H1 (cell line): ENCODE measurements around the gene SARNP. TPM values are rescaled to one million over a fixed set of nuclear protein-coding genes. Genes with fewer than 3 reads are reported as not detected.

Experiments
- CTCF ChIA-PET: fragments of 300-600 bp; sonication (Branson Sonifier 250); formaldehyde crosslinking; loops from one replicate; lab custom pipeline; 2021; ENCODE audit not compliant: partially characterized antibody; lab: Charles Lee
- POLR2A ChIA-PET: fragments of 300-600 bp; sonication (Branson Sonifier 250); formaldehyde crosslinking; loops from one replicate; lab custom pipeline; 2021; ENCODE audit warnings: inconsistent platforms; ENCODE audit not compliant: partially characterized antibody; lab: Charles Lee
- DNase-seq, 2 experiments: peaks; one replicate each; pipeline versions ENCODE4 v3.0.0 to v3.0.0-alpha.2; 2010 to 2022; ENCODE audit warnings: low spot score in 2 of 2, low read depth in 1 of 2, mixed read lengths in 1 of 2
- FAIRE-seq: peaks from 2 replicates; lab custom pipeline; 2011; peaks lifted over from hg19 to GRCh38; lab: Jason Lieb, UNC
- H2AFZ ChIP-seq: 2 replicates; pipeline ENCODE4 v1.8.1; 2012; ENCODE audit warnings: low read length, inconsistent platforms
- H2AK5ac ChIP-seq: 2 replicates; pipeline ENCODE4 v1.6.1; 2013; ENCODE audit warnings: low read depth, low read length
- H2BK120ac ChIP-seq: replicated peaks from 2 replicates; pipeline ENCODE3; 2013; ENCODE audit warnings: low read depth, low read length, inconsistent platforms
- H2BK12ac ChIP-seq: 2 replicates; pipeline ENCODE4 v1.6.1; 2013; ENCODE audit warnings: low read depth, low read length
- H2BK15ac ChIP-seq: 2 replicates; pipeline ENCODE4 v1.6.1; 2013; ENCODE audit warnings: low read length
- H2BK20ac ChIP-seq: 2 replicates; pipeline ENCODE4 v1.6.1; 2013; ENCODE audit warnings: low read length
- H2BK5ac ChIP-seq: 2 replicates; pipeline ENCODE4 v1.6.1; 2013; ENCODE audit warnings: low read depth, low read length
- H3K14ac ChIP-seq: 2 replicates; pipeline ENCODE4 v1.6.1; 2013; ENCODE audit warnings: inconsistent platforms; ENCODE audit not compliant: insufficient read length
- H3K18ac ChIP-seq: 2 replicates; pipeline ENCODE4 v1.6.1; 2013; ENCODE audit warnings: low read length; ENCODE audit errors: extremely low read depth
- H3K23ac ChIP-seq: 2 replicates; pipeline ENCODE4 v1.6.1; 2013; ENCODE audit warnings: inconsistent platforms; ENCODE audit not compliant: insufficient read length
- H3K23me2 ChIP-seq: 2 replicates; pipeline ENCODE4 v1.6.1; 2013; ENCODE audit warnings: low read depth, low read length
- H3K27ac ChIP-seq: 2 replicates; pipeline ENCODE4 v1.6.1; 2011; ENCODE audit warnings: low read depth, low read length, inconsistent platforms
- H3K27me3 ChIP-seq, 4 experiments: replicated peaks in 1 of 4; 1 replicate in 1 of 4; 2 replicates in 3 of 4; pipeline versions ENCODE4 v1.6.1 to v1.8.1; 2011 to 2013; ENCODE audit warnings: low read length in 3 of 4, mild to moderate bottlenecking in 3 of 4, inconsistent platforms in 2 of 4, mixed read lengths in 2 of 4, moderate library complexity in 1 of 4; ENCODE audit not compliant: control insufficient read depth in 3 of 4, insufficient read depth in 3 of 4; ENCODE audit errors: extremely low read depth in 1 of 4
- H3K36me3 ChIP-seq, 4 experiments: 2 replicates each; pipeline versions ENCODE4 v1.6.1 to v1.8.1; 2011 to 2013; ENCODE audit warnings: mild to moderate bottlenecking in 4 of 4, low read length in 3 of 4, moderate library complexity in 2 of 4, control low read depth in 1 of 4, inconsistent platforms in 1 of 4; ENCODE audit not compliant: insufficient read depth in 4 of 4, control insufficient read depth in 2 of 4
- H3K4ac ChIP-seq: replicated peaks from 2 replicates; pipeline ENCODE3; 2013; ENCODE audit warnings: low read length, low read depth, mixed read lengths, inconsistent platforms; ENCODE audit not compliant: insufficient read length
- H3K4me1 ChIP-seq, 4 experiments: replicated peaks in 1 of 4; 1 replicate in 1 of 4; 2 replicates in 3 of 4; pipeline versions ENCODE4 v1.6.1 to v1.8.1; 2011 to 2013; ENCODE audit warnings: low read length in 3 of 4, inconsistent platforms in 2 of 4, mixed read lengths in 1 of 4; ENCODE audit not compliant: insufficient read depth in 4 of 4, control insufficient read depth in 3 of 4
- H3K4me2 ChIP-seq, 2 experiments: 2 replicates each; pipeline versions ENCODE4 v1.6.1 to v1.8.1; 2011 to 2013; ENCODE audit warnings: low read depth in 2 of 2, low read length in 2 of 2, control low read depth in 1 of 2, inconsistent platforms in 1 of 2, mild to moderate bottlenecking in 1 of 2; ENCODE audit not compliant: insufficient read depth in 1 of 2
- H3K4me3 ChIP-seq, 4 experiments: fragments of 200-600, 300-600 bp in 1 of 4; sonication (generic), shearing (Covaris generic), sonication (Bioruptor Twin) in 1 of 4; 2 replicates each; pipeline versions ENCODE4 v1.5.1 to v1.8.1; 2011 to 2016; ENCODE audit warnings: low read length in 4 of 4, low read depth in 3 of 4, control low read depth in 2 of 4, inconsistent platforms in 2 of 4, mild to moderate bottlenecking in 2 of 4, mixed read lengths in 1 of 4, moderate library complexity in 1 of 4; ENCODE audit not compliant: insufficient read depth in 2 of 4; ENCODE audit errors: extremely low read depth in 1 of 4
- H3K56ac ChIP-seq: replicated peaks from 2 replicates; pipeline ENCODE3; 2013; ENCODE audit warnings: low read depth, mild to moderate bottlenecking, mixed read lengths, low read length, inconsistent platforms; ENCODE audit not compliant: insufficient read length
- H3K79me1 ChIP-seq: 2 replicates; pipeline ENCODE4 v1.6.1; 2013; ENCODE audit warnings: low read depth, low read length, control low read depth
- H3K79me2 ChIP-seq, 2 experiments: 2 replicates each; pipeline versions ENCODE4 v1.6.1 to v1.8.1; 2012 to 2013; ENCODE audit warnings: low read length in 2 of 2, mild to moderate bottlenecking in 2 of 2, inconsistent platforms in 1 of 2; ENCODE audit not compliant: insufficient read depth in 2 of 2, control insufficient read depth in 1 of 2
- H3K9ac ChIP-seq, 4 experiments: replicated peaks in 1 of 4; 1 replicate in 1 of 4; 2 replicates in 3 of 4; pipeline versions ENCODE4 v1.6.1 to v1.8.1; 2011 to 2013; ENCODE audit warnings: low read depth in 3 of 4, low read length in 3 of 4, control low read depth in 2 of 4, mild to moderate bottlenecking in 2 of 4, moderate library complexity in 2 of 4, inconsistent platforms in 1 of 4; ENCODE audit errors: extremely low read depth in 1 of 4
- H3K9me3 ChIP-seq, 2 experiments: 2 replicates each; pipeline versions ENCODE4 v1.6.1 to v1.8.1; 2012 to 2013; ENCODE audit warnings: mild to moderate bottlenecking in 2 of 2, moderate library complexity in 2 of 2, control low read depth in 1 of 2, inconsistent platforms in 1 of 2, low read depth in 1 of 2, low read length in 1 of 2, mixed read lengths in 1 of 2; ENCODE audit not compliant: insufficient read depth in 2 of 2
- H4K20me1 ChIP-seq, 2 experiments: replicated peaks in 1 of 2; 2 replicates each; pipeline versions ENCODE3 to v1.8.1; 2011 to 2013; ENCODE audit warnings: inconsistent platforms in 2 of 2, low read length in 2 of 2, mild to moderate bottlenecking in 1 of 2; ENCODE audit not compliant: insufficient read depth in 2 of 2, control insufficient read depth in 1 of 2
- H4K5ac ChIP-seq: 2 replicates; pipeline ENCODE4 v1.6.1; 2013; ENCODE audit warnings: low read length, low read depth, mixed read lengths, inconsistent platforms; ENCODE audit not compliant: insufficient read length
- H4K8ac ChIP-seq: 2 replicates; pipeline ENCODE4 v1.8.0; 2013; ENCODE audit warnings: mild to moderate bottlenecking, moderate library complexity, low read length, inconsistent platforms; ENCODE audit not compliant: insufficient read depth; ENCODE audit errors: extremely low read depth
- H4K91ac ChIP-seq: replicated peaks from 2 replicates; pipeline ENCODE3; 2013; ENCODE audit warnings: low read length, mixed read lengths, inconsistent platforms; ENCODE audit not compliant: insufficient read length
- KDM1A ChIP-seq: fragments of 200-600, 300-600 bp; sonication (generic); IDR thresholded peaks from 2 replicates; pipeline ENCODE4 v1.7.1; 2016; ENCODE audit warnings: mild to moderate bottlenecking, low read length, borderline replicate concordance
- RAD21 ChIP-seq, 2 experiments: IDR thresholded peaks in 1 of 2; conservative IDR thresholded peaks in 1 of 2; 2 replicates each; pipeline ENCODE4 v1.6.1; 2011; ENCODE audit warnings: low read depth in 2 of 2, low read length in 2 of 2, improper control_type of control experiment in 1 of 2, inconsistent platforms in 1 of 2, mild to moderate bottlenecking in 1 of 2, moderate library complexity in 1 of 2
- WGBS, 2 experiments: shearing (Covaris generic) in 1 of 2; methylation state at CpG; one replicate each; pipeline versions ENCODE4 v1.1.6 to v1.1.7; 2013 to 2015; ENCODE audit warnings: low lambda C conversion rate in 2 of 2, mixed read lengths in 2 of 2, inconsistent platforms in 1 of 2, low coverage in 1 of 2, missing lambda C conversion rate in 1 of 2; ENCODE audit not compliant: insufficient replicate concordance in 2 of 2, insufficient coverage in 1 of 2, insufficient read length in 1 of 2; ENCODE audit errors: extremely low coverage in 1 of 2, missing lambda C conversion rate in 1 of 2; 5-methylcytosine and 5-hydroxymethylcytosine counted together
- polyA plus RNA-seq, 7 experiments: library from polyadenylated mRNA; depleted of rRNA in 3 of 7; stranded (reverse) in 5 of 7; unstranded in 2 of 7; fragments of >200 nt in 5 of 7; fragments of 200-250 nt in 2 of 7; gene quantifications; 1 replicate in 5 of 7; 2 replicates in 1 of 7; 4 replicates in 1 of 7; pipeline versions ENCODE4 v1.2.1 to v1.2.3, GENCODE V29; 2011 to 2013; ENCODE audit warnings: missing spikeins in 2 of 7, mixed read lengths in 2 of 7
- total RNA-seq: library from RNA; stranded (reverse); fragmentation: NEBNext Ultra II Directional; extraction: Animal tissue kit (Norgen Biotek cat#: 25700); gene quantifications from 2 replicates; pipeline ENCODE4 v1.2.1, GENCODE V29; 2021
- TF ChIP-seq, protein P1 (sequence below), 3 experiments: IDR thresholded peaks; 1 replicate in 2 of 3; 2 replicates in 1 of 3; pipeline versions ENCODE4 v1.5.1 to v1.6.1; 2011; ENCODE audit warnings: low read length in 3 of 3, mild to moderate bottlenecking in 3 of 3, inconsistent platforms in 2 of 3, low read depth in 1 of 3, moderate library complexity in 1 of 3; ENCODE audit not compliant: insufficient read depth in 1 of 3; ENCODE audit errors: control extremely low read depth in 1 of 3
- TF ChIP-seq, protein P2 (sequence below): IDR thresholded peaks from 2 replicates; pipeline ENCODE4 v1.6.1; 2011; ENCODE audit warnings: low read length, improper control_type of control experiment

Gene SARNP
- total and polyA plus RNA-seq, 2 of the 8 experiments (the other 6 are each of a cell fraction or from before 2014, with no cell fraction given): 114 to 226 TPM

DNA sequence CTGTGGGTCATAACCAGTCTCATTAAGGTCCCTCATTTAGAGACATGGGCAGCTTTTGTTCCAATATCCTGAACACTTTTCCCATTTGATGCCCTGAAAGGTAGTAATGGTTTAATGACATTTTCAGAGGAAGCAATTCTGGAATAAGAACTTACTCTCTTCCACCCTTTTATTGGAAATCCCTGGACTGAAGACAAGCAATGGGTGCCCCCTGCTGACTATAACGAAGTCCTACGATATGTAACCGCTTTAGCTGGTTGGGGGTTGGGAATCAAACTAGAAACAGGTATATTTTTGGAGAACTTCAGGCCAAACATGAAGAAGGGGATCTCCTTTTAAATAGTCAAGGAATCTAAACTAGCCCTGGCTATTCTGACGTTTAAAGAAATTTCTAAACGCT lies 20.5 kb downstream of the SARNP start:
- DNase-seq: no peak
- no peak for TF ChIP-seq KDM1A
- TF ChIP-seq RAD21 (IDR thresholded peaks at IDR 0.05 in 1 of 2, conservative IDR thresholded peaks at IDR 0.05 in 1 of 2; ENCODE audit: low read depth in 2 of 2, low read length in 2 of 2): peak; percentile 53 to 64
- TF ChIP-seq, protein P1, sequence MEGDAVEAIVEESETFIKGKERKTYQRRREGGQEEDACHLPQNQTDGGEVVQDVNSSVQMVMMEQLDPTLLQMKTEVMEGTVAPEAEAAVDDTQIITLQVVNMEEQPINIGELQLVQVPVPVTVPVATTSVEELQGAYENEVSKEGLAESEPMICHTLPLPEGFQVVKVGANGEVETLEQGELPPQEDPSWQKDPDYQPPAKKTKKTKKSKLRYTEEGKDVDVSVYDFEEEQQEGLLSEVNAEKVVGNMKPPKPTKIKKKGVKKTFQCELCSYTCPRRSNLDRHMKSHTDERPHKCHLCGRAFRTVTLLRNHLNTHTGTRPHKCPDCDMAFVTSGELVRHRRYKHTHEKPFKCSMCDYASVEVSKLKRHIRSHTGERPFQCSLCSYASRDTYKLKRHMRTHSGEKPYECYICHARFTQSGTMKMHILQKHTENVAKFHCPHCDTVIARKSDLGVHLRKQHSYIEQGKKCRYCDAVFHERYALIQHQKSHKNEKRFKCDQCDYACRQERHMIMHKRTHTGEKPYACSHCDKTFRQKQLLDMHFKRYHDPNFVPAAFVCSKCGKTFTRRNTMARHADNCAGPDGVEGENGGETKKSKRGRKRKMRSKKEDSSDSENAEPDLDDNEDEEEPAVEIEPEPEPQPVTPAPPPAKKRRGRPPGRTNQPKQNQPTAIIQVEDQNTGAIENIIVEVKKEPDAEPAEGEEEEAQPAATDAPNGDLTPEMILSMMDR (IDR thresholded peaks at IDR 0.05; ENCODE audit: control extremely low read depth in 1 of 3, insufficient read depth in 1 of 3, low read depth in 1 of 3, low read length in 3 of 3): peak in 2 of 3 experiments; percentile 52 to 55; a peak in 3 of 4 replicates
- TF ChIP-seq, protein P2, sequence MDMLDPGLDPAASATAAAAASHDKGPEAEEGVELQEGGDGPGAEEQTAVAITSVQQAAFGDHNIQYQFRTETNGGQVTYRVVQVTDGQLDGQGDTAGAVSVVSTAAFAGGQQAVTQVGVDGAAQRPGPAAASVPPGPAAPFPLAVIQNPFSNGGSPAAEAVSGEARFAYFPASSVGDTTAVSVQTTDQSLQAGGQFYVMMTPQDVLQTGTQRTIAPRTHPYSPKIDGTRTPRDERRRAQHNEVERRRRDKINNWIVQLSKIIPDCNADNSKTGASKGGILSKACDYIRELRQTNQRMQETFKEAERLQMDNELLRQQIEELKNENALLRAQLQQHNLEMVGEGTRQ: no peak
- no peak overlapping the region for H3K9ac ChIP-seq

More for the DNA sequence above, 20.5 kb downstream of the SARNP start:
- Histone ChIP-seq H3K4ac (no peak overlapping the region), H2BK120ac (no peak overlapping the region), H3K9me3 (no peaks in the 10 kb centered on the region), H3K23me2 (no peaks in the 10 kb centered on the region), H3K23ac (no peak overlapping the region), H3K27ac (no peak overlapping the region), H2BK5ac (no peak overlapping the region), H3K18ac (no peak overlapping the region), H2BK15ac (no peak overlapping the region), H3K14ac (no peak overlapping the region), H4K20me1 (peaks cover 2 to 6% of the 10 kb centered on the region in 2 experiments), H2BK12ac (no peak overlapping the region), H3K79me2 (peaks cover 0 to 16% of the 10 kb centered on the region in 2 experiments; a peak in 2 of 4 replicates), H3K27me3 (no peaks in the 10 kb centered on the region), H2AK5ac (no peak overlapping the region), H3K36me3 (peaks cover 11 to 78% (median 40%) of the 10 kb centered on the region in 4 experiments), H3K56ac (no peak overlapping the region), H3K4me1 (no peaks in the 10 kb centered on the region), H3K4me3 (no peak overlapping the region), H3K79me1 (no peaks in the 10 kb centered on the region; the same call in none of the 2 replicates), H2AFZ (no peak overlapping the region), H4K91ac (no peak overlapping the region), H2BK20ac (no peak overlapping the region), H4K5ac (no peak overlapping the region), H3K4me2 (no peak overlapping the region), H4K8ac (no peak overlapping the region)
- CTCF ChIA-PET: interaction anchor here (0.6 to 9.8 kb wide), 20 partner anchors 9 to 1164 kb away, joined by 3 to 145 read pairs (median 4); partner anchors contain the start of genes GDF11, ORMDL2 and SARNP
- FAIRE-seq: peak; percentile 69
- WGBS, 2 experiments: 72% methylated on average over 5 of the region's 5 CpGs; no CpG with 5 or more reads in 1 of the 2 experiments
- POLR2A ChIA-PET: interaction anchor here (1.1 to 2.6 kb wide), 9 partner anchors 13 to 129 kb away, joined by 3 to 8 read pairs (median 5); no protein-coding TSS in a partner anchor
